ENCODE data around the gene MAPRE2. TPM values are rescaled to one million over a fixed set of nuclear protein-coding genes. Genes with fewer than 3 reads are reported as not detected.

MAPRE2 gene
- total RNA-seq, 2 donors from 2014 or later: 107 to 133 TPM

- H3K4me3 ChIP-seq: no peak overlapping the region
- no peak overlapping the region for H3K27ac ChIP-seq
- no peak for DNase-seq (ENCODE audit: low spot score)
- no peaks in the 10 kb centered on the region for H3K27me3 ChIP-seq
- no peak for TF ChIP-seq CTCF (IDR thresholded peaks at IDR 0.05)
- peaks cover 0 to 19% of the 10 kb centered on the region in 2 donors for H3K4me1 ChIP-seq
- no peaks in the 10 kb centered on the region for H3K36me3 ChIP-seq
- no peaks in the 10 kb centered on the region for H3K9me3 ChIP-seq
Measured at GRCh38 chr18:35158728-35159450, 117.7 kb downstream of the MAPRE2 start.

DNA sequence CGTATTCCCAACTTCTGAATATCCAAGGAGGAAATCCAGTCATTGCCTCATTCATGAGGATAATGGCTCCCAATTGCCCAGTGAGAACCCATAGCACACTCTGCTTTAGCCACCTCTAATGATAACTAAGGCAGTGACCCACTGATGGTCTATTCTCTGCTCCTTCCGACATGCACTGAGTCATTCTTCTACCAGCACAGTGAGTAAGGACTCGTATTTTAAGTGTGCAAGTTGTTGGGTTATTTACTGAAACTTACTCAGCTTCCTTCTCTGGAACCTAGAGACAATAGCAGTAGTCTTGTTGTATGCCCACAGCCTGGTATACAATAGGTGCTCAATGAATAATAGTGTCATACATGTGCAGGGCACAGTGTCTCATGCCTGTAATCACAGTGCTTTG lies 118.6 kb downstream of the MAPRE2 start:
- no peak for TF ChIP-seq CTCF (IDR thresholded peaks at IDR 0.05)
- no peak for DNase-seq (ENCODE audit: low spot score)
- Histone ChIP-seq H3K4me1 (peaks cover 0 to 28% of the 10 kb centered on the region in 2 donors), H3K27ac (no peak overlapping the region), H3K27me3 (no peaks in the 10 kb centered on the region), H3K36me3 (no peaks in the 10 kb centered on the region), H3K9me3 (no peaks in the 10 kb centered on the region), H3K4me3 (no peak overlapping the region)

- Histone ChIP-seq H3K27ac (no peak overlapping the region), H3K4me1 (peaks cover 0 to 21% of the 10 kb centered on the region in 2 donors), H3K27me3 (no peaks in the 10 kb centered on the region), H3K4me3 (no peak overlapping the region), H3K36me3 (no peaks in the 10 kb centered on the region), H3K9me3 (no peaks in the 10 kb centered on the region)
- no peak for DNase-seq (ENCODE audit: low spot score)
- TF ChIP-seq CTCF (IDR thresholded peaks at IDR 0.05): no peak
Measured at GRCh38 chr18:35161485-35161884, 120.3 kb downstream of the MAPRE2 start.

DNA sequence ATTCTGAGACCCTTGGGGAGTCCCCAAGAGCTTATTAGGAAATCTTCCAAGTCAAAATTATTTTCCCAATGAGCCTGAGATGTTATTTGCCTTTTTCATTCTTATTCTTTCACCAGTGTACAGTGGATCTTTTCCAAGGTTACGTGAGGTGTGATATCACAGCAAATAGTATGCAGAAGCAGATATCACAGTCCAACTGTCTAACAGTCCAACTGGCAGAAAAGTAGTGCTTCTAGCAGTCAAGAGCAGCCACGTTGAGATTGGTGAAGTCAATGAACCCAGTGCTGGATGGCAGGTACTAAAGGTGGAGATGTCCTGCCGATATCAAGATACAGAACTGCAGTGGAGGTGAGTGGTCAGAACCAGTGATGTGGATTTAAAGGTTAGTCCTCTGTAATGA lies 120.7 kb downstream of the MAPRE2 start:
- Histone ChIP-seq H3K36me3 (no peaks in the 10 kb centered on the region), H3K27ac (no peak overlapping the region), H3K4me3 (no peak overlapping the region), H3K27me3 (no peaks in the 10 kb centered on the region), H3K9me3 (no peaks in the 10 kb centered on the region), H3K4me1 (peaks cover 0 to 21% of the 10 kb centered on the region in 2 donors)
- TF ChIP-seq CTCF (IDR thresholded peaks at IDR 0.05): no peak
- DNase-seq (ENCODE audit: low spot score): no peak

- peaks cover 0 to 21% of the 10 kb centered on the region in 2 donors for H3K4me1 ChIP-seq
- H3K27ac ChIP-seq: peak overlapping the region in 1 of 2 donors; percentile 28
- no peak for TF ChIP-seq CTCF (IDR thresholded peaks at IDR 0.05)
- H3K9me3 ChIP-seq: no peaks in the 10 kb centered on the region
- DNase-seq (ENCODE audit: low spot score): no peak
- no peak overlapping the region for H3K4me3 ChIP-seq
- H3K27me3 ChIP-seq: no peaks in the 10 kb centered on the region
- no peaks in the 10 kb centered on the region for H3K36me3 ChIP-seq
Measured at GRCh38 chr18:35163014-35163539, 121.9 kb downstream of the MAPRE2 start.
